GM06990 (cell line): ENCODE results near the gene ZBTB49.

ENCODE experiments used
- DNase-seq: peaks from one replicate; pipeline ENCODE4 v3.0.0-alpha.2; 2011; ENCODE audit not compliant: insufficient read length; ENCODE audit errors: extremely low read depth
- H3K27me3 ChIP-seq: replicated peaks from 2 replicates; pipeline ENCODE4 v1.6.0; 2011; ENCODE audit warnings: low read length; ENCODE audit not compliant: control insufficient read depth, insufficient read depth
- H3K36me3 ChIP-seq: 2 replicates; pipeline ENCODE4 v1.5.1; 2011; ENCODE audit warnings: low read length; ENCODE audit not compliant: control insufficient read depth, insufficient read depth
- H3K4me3 ChIP-seq: replicated peaks from 2 replicates; pipeline ENCODE4 v1.5.1; 2011; ENCODE audit warnings: low read depth, mild to moderate bottlenecking, control low read depth, low read length
- TF ChIP-seq, protein P1 (sequence below): IDR thresholded peaks from 2 replicates; pipeline ENCODE4 v1.5.1; 2011; ENCODE audit warnings: low read length, control low read depth, mild to moderate bottlenecking, inconsistent platforms; ENCODE audit not compliant: insufficient read depth, poor library complexity, severe bottlenecking

ZBTB49 gene

DNA sequence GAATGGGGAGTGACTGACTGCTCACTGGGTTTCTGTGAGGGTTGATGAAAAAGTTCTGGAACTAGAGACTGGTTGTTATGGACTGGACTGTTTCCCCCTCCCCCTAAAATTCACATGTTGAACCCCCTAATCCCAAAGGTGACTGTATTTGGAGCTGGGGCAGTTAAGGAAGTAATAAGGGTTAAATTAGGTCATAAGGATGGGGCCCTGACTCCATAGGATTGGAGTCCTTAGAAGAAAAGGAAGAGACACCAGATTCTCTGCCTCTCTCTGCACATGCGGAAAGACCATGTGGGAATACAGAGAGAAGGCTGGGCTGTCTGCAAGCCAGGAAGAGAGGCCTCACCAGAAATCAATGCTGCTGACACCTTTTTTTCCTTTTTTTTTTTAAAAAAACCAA lies 38.2 kb downstream of the ZBTB49 start:
- Histone ChIP-seq H3K36me3 (no peaks in the 10 kb centered on the region), H3K4me3 (no peak overlapping the region), H3K27me3 (no peaks in the 10 kb centered on the region)
- DNase-seq, result no peak
- TF ChIP-seq, protein P1, sequence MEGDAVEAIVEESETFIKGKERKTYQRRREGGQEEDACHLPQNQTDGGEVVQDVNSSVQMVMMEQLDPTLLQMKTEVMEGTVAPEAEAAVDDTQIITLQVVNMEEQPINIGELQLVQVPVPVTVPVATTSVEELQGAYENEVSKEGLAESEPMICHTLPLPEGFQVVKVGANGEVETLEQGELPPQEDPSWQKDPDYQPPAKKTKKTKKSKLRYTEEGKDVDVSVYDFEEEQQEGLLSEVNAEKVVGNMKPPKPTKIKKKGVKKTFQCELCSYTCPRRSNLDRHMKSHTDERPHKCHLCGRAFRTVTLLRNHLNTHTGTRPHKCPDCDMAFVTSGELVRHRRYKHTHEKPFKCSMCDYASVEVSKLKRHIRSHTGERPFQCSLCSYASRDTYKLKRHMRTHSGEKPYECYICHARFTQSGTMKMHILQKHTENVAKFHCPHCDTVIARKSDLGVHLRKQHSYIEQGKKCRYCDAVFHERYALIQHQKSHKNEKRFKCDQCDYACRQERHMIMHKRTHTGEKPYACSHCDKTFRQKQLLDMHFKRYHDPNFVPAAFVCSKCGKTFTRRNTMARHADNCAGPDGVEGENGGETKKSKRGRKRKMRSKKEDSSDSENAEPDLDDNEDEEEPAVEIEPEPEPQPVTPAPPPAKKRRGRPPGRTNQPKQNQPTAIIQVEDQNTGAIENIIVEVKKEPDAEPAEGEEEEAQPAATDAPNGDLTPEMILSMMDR, result no peak

GRCh38 chr4:4328840-4329239 lies 38.8 kb downstream of the ZBTB49 start:
- Histone ChIP-seq H3K4me3 (no peak overlapping the region), H3K27me3 (no peaks in the 10 kb centered on the region), H3K36me3 (no peaks in the 10 kb centered on the region)
- TF ChIP-seq, protein P1, result no peak
- DNase-seq, result no peak

GRCh38 chr4:4329496-4329895 lies 39.4 kb downstream of the ZBTB49 start:
- DNase-seq, result no peak
- Histone ChIP-seq H3K27me3 (no peaks in the 10 kb centered on the region), H3K36me3 (no peaks in the 10 kb centered on the region), H3K4me3 (no peak overlapping the region)
- TF ChIP-seq, protein P1, result no peak

DNA sequence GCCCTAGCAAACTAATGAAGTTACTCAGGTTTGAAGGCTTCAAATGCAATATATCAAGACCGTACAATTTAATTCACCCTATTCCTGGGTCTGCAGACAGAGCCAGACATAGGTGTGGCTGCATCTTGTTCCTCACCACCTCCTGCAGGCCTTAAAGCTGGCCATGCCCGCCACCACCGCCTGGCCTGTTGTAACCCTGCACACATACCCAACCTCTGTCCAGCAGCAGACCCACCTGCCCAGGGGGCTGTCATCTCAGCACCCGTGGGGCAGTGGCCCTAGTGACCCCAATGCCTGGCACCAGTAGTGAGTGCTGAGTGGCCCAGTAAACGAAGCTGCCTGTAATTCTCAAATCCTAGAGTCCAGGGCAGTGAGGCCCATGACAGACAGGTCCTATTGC lies 40.7 kb downstream of the ZBTB49 start:
- DNase-seq, result no peak
- Histone ChIP-seq H3K4me3 (no peak overlapping the region), H3K27me3 (no peaks in the 10 kb centered on the region), H3K36me3 (no peaks in the 10 kb centered on the region)
- TF ChIP-seq, protein P1, result no peak

- Histone ChIP-seq H3K36me3 (no peaks in the 10 kb centered on the region), H3K4me3 (no peak overlapping the region), H3K27me3 (no peaks in the 10 kb centered on the region)
- no peak for DNase-seq
- TF ChIP-seq, protein P1, result no peak
Observed at GRCh38 chr4:4332529-4332928, 42.5 kb downstream of the ZBTB49 start.

GRCh38 chr4:4333265-4333706 lies 43.2 kb downstream of the ZBTB49 start:
- no peaks in the 10 kb centered on the region for H3K36me3 ChIP-seq
- no peak overlapping the region for H3K4me3 ChIP-seq
- TF ChIP-seq, protein P1, result no peak
- H3K27me3 ChIP-seq, result no peaks in the 10 kb centered on the region
- no peak for DNase-seq
